ENCODE data around the gene DGKB.

DNA sequence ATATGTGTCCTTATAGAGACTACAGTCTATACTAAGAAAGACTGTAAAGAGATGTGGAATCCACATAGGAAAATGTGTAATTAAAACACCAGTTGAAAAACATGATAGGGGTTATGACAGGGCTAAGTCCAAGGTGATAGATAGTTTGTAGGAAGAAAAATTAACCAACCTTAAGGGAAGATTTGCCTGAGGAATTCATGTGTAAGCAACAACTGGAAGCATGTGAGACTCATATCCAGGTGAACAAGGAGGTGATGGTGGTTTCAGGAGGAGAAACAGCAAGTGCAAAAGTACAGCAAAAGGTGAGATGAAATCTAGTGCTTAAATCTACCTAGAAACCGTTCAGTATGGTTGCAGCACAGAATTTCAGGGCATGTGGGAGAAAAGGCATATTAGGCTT is 696.4 kb downstream of the DGKB start:
- TF ChIP-seq, protein P1, sequence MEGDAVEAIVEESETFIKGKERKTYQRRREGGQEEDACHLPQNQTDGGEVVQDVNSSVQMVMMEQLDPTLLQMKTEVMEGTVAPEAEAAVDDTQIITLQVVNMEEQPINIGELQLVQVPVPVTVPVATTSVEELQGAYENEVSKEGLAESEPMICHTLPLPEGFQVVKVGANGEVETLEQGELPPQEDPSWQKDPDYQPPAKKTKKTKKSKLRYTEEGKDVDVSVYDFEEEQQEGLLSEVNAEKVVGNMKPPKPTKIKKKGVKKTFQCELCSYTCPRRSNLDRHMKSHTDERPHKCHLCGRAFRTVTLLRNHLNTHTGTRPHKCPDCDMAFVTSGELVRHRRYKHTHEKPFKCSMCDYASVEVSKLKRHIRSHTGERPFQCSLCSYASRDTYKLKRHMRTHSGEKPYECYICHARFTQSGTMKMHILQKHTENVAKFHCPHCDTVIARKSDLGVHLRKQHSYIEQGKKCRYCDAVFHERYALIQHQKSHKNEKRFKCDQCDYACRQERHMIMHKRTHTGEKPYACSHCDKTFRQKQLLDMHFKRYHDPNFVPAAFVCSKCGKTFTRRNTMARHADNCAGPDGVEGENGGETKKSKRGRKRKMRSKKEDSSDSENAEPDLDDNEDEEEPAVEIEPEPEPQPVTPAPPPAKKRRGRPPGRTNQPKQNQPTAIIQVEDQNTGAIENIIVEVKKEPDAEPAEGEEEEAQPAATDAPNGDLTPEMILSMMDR (IDR thresholded peaks at IDR 0.05; ENCODE audit: poor library complexity): no peak
- no peak for TF ChIP-seq EZH2 (IDR thresholded peaks at IDR 0.05; ENCODE audit: borderline replicate concordance)
